Measurements from ENCODE around the gene ADSS1. TPM values are rescaled to one million over a fixed set of nuclear protein-coding genes. Genes with fewer than 3 reads are reported as not detected.

Gene ADSS1
- total RNA-seq, 1 experiment from 2014 or later = 2.8 TPM

DNA sequence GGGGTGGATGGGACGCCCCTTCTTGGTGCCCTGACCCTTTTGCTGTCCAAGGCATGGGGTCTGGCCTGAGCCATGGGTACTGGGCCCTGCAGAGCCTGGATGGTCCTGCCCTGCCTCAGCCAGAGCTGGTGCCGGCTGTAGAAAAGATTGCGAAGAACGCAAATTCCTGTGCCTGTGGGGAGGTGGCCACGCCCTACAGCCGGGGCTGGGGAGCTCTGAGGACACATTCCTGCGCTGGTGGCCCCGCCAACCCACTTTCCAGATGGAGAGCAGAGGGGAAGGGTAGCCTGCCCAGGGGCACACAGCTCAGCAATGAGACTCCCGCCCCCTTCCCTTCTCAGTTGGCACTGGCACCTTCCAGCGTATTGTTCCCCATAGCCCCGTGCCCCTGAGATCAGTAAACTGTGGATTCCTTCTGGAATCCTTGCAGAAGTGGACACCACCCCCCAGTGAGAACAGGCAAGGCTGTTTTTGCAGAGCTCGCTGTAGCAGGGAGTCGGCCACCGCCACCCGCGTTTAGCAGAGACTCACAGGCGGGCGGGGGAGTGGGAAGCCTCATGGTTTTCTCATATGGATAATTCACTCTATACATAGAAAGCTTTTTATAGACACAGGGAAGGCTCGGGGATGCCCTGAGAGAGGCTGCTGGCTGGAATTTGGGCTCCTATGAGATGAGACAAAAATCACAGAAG lies 26.0 kb upstream of the ADSS1 start:
- DNase-seq (ENCODE audit: low read depth) = no peak

DNA sequence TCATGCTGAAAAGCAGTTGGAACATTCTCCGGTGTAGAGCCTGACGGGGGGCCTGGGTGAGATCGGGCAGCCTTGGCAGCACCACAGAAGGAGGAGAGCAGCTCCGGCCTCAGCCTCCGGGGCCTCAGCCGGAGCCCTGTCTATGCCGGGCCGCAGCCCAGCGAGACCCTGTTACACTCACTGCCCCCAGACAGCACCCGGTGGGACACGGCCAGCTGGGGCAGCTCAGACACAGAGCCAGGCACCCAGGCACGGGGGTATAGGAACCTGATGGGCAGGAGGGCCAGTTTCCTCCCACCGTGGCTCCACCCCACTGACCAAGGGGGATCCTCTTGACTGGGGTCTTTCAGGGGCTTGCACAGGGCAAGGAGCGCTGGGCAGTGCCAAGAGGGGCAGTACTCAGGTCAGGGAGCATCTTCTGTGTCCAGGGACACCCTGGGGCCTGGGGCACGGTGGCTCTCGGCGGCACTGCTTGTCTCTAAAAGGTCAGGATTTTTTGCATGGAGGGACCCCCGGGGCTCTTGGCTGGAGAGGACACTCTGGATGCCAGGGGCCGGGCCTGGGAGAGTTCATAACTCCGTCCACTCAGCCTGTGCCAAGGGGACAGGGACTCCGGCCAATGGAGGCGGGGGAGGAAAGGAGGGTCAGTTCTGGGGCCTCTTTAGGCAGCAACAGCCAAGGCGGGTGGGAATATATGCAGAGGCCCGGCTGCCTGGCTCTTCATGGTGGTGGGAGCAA lies 25.2 kb upstream of the ADSS1 start:
- DNase-seq (ENCODE audit: low read depth) = no peak

DNA sequence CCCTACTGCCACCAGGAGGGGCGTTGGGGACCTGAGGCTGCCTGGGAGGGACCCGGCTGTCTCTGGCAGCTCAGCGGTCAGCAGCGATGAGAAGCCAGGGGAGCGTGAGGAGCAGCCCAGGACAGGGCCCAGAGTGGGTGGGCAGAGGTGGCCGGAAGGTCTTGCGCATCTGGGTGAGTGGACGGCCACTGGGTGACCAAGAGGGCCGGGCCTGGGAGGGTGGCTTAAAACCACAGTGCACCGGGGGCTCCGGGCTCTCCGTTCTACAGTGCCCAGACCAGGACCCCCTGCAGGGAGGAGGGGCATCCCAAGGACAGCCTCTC lies 24.6 kb upstream of the ADSS1 start:
- no peak for DNase-seq (ENCODE audit: low read depth)

DNA sequence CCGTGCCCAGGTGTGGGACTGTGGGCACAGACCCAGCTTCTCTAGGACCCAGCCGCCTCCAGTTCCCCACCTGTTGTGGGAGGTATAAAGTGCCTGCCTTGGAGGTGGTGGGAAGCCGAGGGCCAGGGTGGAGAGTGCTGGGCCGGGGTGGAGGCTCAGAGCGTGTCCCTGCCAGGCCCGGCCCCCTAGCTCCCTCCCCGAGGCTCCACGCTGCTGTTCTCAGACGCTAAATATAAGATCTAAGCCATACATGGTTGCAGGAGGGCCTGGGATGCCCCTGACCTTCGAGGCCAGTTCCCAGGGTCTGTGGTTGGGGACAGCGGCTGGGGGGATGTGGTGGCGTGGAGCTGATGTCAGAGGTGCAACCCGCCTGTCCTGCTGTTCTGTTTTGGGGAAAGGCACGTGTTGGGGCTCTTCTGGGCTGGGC lies 23.8 kb upstream of the ADSS1 start:
- no peak for DNase-seq (ENCODE audit: low read depth)

DNA sequence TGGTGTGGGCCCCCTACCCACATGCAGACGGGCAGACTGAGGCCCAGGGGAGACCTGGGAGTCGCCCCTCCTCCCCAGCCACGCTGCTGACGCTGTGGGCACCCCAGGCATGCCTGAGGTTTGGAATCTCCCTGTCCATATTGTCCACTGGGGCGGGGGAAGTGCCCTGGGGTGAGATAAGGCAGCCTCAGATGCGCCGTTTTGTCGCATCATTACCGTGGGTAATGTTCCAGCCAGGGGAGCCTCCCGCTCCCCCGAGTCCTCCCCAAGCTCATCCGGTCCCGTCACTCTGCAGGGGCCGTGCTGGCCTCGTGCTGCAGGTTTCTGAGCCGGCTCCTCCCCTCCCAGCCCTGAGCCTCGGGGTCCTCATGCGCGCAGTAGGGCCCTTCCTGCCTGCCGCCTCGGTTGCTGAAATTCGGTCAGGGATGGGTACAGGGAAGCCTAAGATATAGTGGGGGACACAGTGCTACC lies 23.2 kb upstream of the ADSS1 start:
- DNase-seq (ENCODE audit: low read depth) = no peak

DNA sequence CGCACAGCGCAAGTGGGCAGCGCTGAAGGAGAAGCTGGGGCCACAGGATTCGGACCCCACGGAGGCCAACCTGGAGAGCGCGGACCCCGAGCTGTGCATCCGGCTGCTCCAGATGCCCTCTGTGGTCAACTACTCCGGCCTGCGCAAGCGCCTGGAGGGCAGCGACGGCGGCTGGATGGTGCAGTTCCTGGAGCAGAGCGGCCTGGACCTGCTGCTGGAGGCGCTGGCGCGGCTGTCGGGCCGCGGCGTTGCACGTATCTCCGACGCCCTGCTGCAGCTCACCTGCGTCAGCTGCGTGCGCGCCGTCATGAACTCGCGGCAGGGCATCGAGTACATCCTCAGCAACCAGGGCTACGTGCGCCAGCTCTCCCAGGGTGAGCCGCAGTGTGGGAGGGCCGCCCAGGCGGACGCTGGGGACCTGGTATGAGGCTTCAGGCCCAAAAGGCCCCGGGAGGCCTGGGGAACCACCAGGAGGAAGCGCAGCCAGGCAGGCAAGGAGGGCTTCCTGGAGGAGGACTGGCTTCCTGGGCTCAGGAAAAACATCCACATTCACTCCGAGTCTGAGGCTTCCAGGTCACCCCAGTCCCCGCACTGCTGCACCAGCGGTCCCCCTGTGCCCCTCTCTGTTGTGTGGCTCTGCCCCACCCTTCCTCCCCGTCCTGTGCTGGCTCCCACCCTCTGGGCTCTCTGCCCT lies 22.5 kb upstream of the ADSS1 start:
- DNase-seq (ENCODE audit: low read depth) = no peak

DNA sequence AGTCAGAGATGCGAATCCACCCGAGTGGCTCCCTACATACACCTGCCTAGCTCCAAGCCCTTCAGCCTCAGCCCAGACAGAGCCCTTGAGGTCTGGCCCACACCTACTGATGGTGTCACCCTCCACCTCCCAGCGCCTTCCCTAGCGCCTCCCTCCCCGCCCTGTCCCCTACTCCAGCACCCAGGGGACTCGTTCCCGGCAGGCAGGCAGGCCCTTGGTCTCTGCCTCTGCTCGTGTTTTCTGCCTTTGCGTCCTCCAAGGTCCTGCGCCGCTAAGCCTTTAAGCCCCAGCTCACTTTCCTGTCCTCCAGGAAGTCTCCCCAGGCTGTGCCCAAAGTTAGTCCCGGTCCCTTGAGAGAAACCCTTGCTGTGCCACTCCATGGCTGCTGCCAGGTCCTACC lies 21.9 kb upstream of the ADSS1 start:
- no peak for DNase-seq (ENCODE audit: low read depth)

DNA sequence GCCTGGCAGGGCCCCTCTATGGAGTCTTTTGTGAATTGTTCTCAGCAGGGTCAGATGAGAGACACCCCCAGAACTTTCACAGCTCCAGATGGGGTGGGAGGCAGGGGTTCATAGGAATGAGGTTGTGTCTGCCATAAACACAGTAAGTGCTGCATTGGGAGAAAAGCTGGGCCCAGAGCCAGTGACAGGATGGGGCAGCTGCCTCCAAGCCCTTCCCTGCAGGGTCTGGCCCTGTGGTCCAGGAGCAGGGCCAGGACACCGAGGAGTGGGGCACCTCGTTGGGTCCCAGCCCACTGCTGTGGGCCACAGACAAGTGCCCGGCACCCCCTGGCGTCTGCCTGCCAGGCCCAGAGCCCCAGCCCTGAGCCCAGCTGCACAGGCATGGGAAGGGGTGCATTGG lies 21.4 kb upstream of the ADSS1 start:
- no peak for DNase-seq (ENCODE audit: low read depth)

DNA sequence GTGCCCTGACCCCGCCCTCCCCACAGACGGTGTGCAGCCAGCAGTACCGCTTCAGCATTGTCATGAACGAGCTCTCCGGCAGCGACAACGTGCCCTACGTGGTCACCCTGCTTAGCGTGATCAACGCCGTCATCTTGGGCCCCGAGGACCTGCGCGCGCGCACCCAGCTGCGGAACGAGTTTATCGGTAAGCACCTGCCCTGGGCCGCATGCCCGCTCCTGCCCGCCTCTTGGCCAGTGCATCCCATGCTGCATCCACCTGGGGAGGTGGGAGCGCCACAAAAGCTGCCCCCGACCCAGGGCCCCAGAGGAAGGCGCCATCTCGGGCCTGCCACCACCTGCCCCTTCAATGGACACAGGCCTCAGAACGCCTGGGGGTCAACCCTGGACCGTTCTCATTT lies 20.8 kb upstream of the ADSS1 start:
- no peak for DNase-seq (ENCODE audit: low read depth)

DNA sequence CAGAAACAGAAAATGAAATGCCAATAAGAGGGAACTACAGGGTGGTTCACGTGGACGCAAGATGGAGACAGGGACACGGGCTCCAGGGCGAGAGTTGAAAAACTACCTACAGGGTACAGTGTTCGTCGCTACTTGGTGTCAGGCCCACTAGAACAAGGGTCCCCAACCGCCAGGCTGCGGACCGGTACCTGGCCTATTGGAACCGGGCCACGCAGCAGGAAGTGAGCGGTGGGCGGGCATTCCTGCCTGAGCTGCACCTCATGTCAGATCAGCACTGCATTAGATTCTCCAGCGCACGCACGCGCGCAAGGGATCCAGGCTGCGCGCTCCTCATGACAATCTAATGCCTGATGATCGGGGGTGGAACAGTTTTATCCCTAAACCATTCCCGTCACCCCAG lies 19.8 kb upstream of the ADSS1 start:
- DNase-seq (ENCODE audit: low read depth) = no peak

DNA sequence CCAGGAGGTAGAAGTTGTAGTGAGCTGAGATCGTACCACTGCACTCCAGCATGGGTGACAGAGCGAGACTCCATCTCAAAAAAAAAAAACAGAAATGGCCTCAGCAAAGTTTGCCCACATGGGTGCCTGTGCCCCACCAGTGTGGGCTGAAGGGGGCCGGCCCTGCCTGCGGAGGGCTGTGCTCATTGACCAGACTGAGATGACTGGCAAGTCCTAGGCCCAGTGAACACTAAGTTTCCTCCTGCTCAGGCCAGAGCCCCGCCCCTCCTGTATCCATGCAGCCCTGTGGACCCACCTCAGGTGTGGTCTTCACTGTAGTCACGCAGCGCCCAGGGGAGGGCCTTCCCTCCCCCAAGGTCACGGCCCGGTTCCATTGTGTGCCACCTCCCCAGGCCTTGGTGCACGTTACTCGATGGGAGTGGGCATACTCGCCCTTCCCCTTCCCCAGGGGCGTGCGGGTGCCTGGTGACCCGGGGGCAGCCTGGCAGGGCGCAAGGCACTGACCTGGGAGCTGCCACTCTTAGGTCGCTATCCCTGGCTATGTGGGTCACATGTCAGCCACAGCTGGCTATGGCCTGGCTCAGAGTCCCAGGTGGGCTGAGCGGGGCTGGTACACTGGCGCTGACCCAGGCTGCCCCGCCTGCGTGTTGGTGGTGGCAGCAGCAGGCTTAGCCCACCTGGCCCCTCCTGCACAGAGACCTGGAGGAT lies 18.5 kb upstream of the ADSS1 start:
- no peak for DNase-seq (ENCODE audit: low read depth)

DNA sequence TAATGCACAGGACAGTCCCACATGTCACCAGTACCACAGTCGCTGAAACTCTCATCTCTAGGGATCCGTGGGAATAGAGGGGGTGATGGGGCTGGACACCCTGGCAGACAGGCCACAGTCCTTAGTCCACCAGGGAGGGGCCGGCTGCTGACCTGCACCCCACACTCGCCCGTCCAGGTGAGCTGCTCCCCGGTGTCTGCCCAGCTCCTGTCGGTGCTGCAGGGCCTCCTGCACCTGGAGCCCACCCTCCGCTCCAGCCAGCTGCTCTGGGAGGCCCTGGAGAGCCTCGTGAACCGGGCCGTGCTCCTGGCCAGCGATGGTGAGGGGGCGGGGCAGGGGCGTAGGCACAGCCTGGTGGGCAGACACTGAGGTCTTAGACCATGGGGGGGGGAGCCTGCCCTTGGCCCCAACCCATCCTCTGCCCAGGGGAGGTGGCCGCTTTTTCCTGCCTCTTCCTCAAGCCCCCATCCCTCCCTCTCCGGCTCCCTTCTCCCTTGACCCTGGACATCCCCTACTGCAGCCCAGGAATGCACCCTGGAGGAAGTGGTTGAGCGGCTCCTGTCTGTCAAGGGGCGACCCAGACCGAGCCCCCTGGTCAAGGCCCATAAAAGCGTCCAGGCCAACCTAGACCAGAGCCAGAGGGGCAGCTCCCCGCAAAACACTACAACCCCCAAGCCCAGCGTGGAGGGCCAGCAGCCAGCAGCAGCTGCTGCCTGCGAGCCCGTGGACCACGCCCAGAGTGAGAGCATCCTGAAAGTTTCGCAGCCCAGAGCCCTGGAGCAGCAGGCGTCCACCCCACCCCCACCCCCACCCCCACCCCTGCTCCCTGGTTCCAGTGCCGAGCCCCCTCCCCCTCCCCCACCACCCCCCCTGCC lies 17.1 kb upstream of the ADSS1 start:
- no peak for DNase-seq (ENCODE audit: low read depth)

DNA sequence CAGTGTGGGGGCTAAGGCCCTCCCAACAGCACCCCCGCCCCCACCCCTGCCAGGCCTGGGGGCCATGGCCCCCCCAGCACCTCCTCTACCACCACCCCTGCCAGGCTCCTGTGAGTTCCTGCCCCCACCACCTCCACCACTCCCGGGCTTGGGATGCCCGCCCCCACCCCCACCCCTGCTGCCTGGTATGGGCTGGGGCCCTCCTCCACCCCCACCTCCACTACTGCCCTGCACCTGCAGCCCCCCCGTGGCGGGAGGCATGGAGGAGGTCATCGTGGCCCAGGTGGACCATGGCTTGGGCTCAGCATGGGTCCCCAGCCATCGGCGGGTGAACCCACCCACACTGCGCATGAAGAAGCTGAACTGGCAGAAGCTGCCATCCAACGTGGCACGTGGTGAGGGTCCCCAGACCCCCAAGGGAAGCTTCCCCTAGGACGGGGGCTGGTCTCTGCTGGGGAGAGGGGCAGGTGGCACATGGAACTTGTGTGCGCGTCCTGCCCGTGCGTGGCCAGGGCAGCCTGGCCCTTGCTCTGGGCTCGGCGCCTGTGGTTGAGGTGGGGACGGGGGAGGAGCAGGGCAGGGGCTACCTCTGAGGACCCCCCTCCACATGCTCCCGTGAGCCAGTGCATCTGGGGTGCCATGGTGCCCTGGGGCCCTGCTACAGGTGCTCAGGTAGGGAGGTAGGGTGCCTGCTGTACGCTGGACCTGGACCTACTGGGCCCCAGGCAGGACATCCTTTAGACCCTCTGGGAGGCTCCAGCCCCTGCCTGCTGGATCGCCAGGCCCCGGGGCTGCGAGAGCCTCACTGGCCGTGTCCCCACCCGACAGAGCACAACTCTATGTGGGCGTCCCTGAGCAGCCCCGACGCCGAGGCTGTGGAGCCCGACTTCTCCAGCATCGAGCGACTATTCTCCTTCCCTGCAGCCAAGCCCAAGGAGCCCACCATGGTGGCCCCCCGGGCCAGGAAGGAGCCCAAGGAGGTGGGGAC lies 16.1 kb upstream of the ADSS1 start:
- DNase-seq (ENCODE audit: low read depth) = no peak

DNA sequence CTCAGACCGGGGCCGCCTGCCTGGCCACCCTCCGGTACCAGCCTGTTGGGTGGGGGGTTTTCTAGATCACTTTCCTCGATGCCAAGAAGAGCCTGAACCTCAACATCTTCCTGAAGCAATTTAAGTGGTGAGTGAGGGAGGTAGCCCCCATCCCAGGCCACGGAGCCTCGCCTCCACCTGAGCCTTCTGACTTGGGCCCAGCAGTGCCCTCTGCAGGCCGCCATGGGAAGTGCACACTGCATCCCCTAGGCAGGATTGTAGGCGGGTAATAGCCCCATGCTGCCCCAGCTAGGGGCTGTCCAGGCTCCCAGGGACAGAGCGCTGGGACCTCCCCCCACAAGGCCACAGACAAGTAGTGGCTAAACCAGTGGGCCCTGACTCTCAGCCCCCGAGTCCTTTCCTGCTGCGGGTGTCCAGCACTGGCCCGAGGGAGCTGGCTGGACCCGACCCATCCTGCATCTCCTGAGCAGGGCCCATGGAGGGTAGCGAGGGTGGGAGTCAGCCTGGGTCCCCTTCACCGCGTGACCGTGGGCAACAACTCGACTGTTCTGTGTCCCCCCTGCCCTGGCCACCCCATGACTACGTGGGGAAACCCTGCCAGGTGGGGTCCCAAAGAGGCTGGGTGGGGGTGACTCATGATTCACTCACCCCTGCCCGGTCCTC lies 15.3 kb upstream of the ADSS1 start:
- DNase-seq (ENCODE audit: low read depth) = peak; percentile 64

DNA sequence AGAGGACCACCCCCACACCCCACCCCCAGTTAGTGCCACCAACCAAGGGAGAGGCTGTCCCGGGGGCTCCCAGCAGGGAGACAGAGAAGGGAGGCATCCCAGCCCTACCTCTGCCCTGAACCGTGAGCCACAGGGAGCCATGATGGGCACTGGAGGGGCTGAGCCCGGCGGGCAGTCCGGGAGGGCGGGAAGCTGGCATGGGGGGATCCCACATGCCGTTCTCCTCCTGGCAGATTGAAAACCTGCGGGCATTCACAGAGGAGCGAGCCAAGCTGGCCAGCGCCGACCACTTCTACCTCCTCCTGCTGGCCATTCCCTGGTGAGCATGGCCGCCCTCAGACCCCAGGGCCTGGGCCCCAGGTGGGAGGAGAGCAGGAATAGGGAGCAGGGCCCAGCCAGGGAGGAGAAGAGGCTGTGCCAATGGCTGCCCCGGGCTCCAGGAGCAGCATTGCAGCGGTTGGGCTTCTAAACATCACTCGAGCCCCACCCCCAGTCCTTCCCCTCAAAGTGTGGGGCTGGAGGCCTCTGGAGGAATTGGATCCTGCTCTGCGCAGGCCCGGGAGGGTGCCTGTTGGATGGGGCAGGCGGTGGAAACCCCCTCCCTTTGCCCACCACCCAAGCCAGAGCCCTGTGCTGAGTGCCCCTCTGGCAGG lies 14.5 kb upstream of the ADSS1 start:
- no peak for DNase-seq (ENCODE audit: low read depth)

DNA sequence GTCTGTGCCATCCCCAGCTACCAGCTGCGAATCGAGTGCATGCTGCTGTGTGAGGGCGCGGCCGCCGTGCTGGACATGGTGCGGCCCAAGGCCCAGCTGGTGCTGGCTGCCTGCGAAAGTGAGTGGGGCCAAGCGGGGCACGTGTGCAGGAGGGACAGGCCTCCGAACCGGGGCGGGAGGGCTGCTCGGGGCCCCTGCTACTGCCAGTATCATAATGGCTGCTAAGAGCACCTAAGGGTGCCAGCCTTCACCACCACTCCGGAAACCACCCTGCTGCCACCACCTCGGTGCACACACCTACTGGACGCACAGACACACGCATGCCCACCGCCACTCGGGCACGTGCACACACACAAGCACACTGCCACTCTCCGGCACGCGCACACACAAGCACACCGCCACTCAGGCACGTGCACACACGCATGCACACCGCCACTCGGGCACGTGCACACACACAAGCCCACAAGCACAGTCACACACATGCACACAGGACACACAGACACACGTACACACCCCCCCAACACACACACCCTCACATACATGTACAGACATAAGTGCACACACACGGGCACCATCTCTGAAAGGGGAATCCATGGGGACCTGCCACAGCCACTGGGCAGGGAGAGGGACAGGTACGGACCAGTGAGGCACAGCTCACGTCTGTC lies 13.8 kb upstream of the ADSS1 start:
- DNase-seq (ENCODE audit: low read depth) = no peak

DNA sequence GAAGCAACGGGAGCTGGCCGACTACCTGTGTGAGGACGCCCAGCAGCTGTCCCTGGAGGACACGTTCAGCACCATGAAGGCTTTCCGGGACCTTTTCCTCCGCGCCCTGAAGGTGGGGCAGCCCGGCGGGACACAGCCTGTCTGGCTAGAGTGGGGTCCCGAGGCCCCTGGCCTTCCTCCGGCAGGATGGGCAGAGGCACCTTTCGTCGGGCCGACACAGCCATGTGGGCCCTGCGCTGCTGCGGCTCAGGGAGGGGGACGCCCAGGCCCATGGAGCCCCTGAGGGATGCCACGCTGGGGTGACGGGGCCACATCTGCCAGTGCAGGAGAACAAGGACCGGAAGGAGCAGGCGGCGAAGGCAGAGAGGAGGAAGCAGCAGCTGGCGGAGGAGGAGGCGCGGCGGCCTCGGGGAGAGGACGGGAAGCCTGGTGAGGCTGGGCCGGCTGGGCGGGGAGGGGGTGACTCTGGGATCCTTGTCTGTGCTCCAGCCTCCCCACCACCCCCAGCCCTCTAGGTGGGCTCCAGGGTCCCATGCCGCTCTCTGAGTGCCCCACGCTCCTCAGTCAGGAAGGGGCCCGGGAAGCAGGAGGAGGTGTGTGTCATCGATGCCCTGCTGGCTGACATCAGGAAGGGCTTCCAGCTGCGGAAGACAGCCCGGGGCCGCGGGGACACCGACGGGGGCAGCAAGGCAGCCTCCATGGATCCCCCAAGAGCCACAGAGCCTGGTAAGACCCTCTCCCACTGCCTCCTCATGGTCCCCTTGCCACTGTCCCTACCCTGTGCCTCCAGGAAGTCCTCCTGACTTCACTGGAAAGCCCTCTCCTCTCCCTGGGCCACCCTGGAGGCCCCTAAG lies 10.9 kb upstream of the ADSS1 start:
- no peak for DNase-seq (ENCODE audit: low read depth)
